Liver (tissue), 3 donors: ENCODE results near the gene PSPN.
"Not testable (repeated sequence)": the region's sequence is repeated elsewhere in the genome, so short reads cannot be mapped to it uniquely, and the experiment has no call there.

Experiments
- EGR1 ChIP-seq, 2 donors: IDR thresholded peaks; 2 replicates each; pipeline ENCODE4 v1.6.1; 2016 to 2018; ENCODE audit warnings: antibody characterized with exemption in 2 of 2, low read depth in 2 of 2
- FOXA1 ChIP-seq: IDR thresholded peaks from 2 replicates; pipeline ENCODE4 v1.6.1; 2016; ENCODE audit warnings: antibody characterized with exemption
- GABPA ChIP-seq, 2 donors: IDR thresholded peaks in 1 of 2; conservative IDR thresholded peaks in 1 of 2; 2 replicates each; pipeline ENCODE4 v1.6.1; 2016; ENCODE audit warnings: antibody characterized with exemption in 2 of 2, mild to moderate bottlenecking in 1 of 2, moderate library complexity in 1 of 2
- RAD21 ChIP-seq, 2 donors: IDR thresholded peaks; 2 replicates each; pipeline ENCODE4 v1.6.1; 2016; ENCODE audit warnings: antibody characterized with exemption in 2 of 2, mild to moderate bottlenecking in 2 of 2
- SP1 ChIP-seq: IDR thresholded peaks from 2 replicates; pipeline ENCODE4 v1.6.1; 2018; ENCODE audit warnings: antibody characterized with exemption, mild to moderate bottlenecking
- TAF1 ChIP-seq: conservative IDR thresholded peaks from 2 replicates; pipeline ENCODE4 v1.6.1; 2016; ENCODE audit warnings: antibody characterized with exemption, mild to moderate bottlenecking
- TF ChIP-seq, protein P1 (sequence below): fragments of 150-350 bp; IDR thresholded peaks from 2 replicates; pipeline ENCODE4 v1.5.1; 2017; ENCODE audit warnings: improper control_type of control experiment, low read depth, low read length; ENCODE audit not compliant: missing input control
- TF ChIP-seq, protein P2 (sequence below): IDR thresholded peaks from 2 replicates; pipeline ENCODE4 v1.6.1; 2016; ENCODE audit warnings: antibody characterized with exemption
- TF ChIP-seq, protein P3 (sequence below): IDR thresholded peaks from 2 replicates; pipeline ENCODE4 v1.6.1; 2016; ENCODE audit warnings: antibody characterized with exemption
- TF ChIP-seq, protein P4 (sequence below): IDR thresholded peaks from 2 replicates; pipeline ENCODE4 v1.6.1; 2016; ENCODE audit warnings: antibody characterized with exemption
- donor health status: healthy.
- donor health status: healthy.

DNA sequence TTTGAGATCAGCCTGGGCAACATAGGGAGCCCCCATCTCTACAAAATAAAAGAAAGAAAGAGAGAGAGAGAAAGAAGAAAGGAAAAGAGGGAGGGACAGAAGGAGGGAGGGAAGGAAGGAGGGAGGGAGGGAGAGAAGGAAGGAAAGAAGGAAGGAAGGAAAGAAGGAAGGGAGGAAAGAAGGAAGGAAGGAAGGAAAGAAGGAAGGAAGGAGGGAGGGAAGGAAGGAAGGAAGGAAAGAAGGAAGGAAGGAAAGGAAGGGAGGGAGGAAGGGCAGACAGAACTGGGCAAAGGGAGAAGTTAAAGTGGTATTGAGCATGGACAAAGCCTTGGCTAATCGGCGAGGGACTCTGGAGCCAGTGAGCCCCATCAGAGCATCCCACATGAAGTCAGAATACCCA, 26.5 kb downstream of the PSPN start:
- TF ChIP-seq, protein P1, sequence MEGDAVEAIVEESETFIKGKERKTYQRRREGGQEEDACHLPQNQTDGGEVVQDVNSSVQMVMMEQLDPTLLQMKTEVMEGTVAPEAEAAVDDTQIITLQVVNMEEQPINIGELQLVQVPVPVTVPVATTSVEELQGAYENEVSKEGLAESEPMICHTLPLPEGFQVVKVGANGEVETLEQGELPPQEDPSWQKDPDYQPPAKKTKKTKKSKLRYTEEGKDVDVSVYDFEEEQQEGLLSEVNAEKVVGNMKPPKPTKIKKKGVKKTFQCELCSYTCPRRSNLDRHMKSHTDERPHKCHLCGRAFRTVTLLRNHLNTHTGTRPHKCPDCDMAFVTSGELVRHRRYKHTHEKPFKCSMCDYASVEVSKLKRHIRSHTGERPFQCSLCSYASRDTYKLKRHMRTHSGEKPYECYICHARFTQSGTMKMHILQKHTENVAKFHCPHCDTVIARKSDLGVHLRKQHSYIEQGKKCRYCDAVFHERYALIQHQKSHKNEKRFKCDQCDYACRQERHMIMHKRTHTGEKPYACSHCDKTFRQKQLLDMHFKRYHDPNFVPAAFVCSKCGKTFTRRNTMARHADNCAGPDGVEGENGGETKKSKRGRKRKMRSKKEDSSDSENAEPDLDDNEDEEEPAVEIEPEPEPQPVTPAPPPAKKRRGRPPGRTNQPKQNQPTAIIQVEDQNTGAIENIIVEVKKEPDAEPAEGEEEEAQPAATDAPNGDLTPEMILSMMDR, result not testable (repeated sequence)
- not testable (repeated sequence) for TF ChIP-seq RAD21 (IDR thresholded peaks at IDR 0.05); GABPA (IDR thresholded peaks at IDR 0.05 in 1 of 2, conservative IDR thresholded peaks at IDR 0.05 in 1 of 2); FOXA1; EGR1 (IDR thresholded peaks at IDR 0.05; ENCODE audit: low read depth in 2 of 2); SP1; TAF1
- TF ChIP-seq, protein P2, sequence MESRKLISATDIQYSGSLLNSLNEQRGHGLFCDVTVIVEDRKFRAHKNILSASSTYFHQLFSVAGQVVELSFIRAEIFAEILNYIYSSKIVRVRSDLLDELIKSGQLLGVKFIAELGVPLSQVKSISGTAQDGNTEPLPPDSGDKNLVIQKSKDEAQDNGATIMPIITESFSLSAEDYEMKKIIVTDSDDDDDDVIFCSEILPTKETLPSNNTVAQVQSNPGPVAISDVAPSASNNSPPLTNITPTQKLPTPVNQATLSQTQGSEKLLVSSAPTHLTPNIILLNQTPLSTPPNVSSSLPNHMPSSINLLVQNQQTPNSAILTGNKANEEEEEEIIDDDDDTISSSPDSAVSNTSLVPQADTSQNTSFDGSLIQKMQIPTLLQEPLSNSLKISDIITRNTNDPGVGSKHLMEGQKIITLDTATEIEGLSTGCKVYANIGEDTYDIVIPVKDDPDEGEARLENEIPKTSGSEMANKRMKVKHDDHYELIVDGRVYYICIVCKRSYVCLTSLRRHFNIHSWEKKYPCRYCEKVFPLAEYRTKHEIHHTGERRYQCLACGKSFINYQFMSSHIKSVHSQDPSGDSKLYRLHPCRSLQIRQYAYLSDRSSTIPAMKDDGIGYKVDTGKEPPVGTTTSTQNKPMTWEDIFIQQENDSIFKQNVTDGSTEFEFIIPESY, result not testable (repeated sequence)
- TF ChIP-seq, protein P3, sequence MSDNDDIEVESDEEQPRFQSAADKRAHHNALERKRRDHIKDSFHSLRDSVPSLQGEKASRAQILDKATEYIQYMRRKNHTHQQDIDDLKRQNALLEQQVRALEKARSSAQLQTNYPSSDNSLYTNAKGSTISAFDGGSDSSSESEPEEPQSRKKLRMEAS, result not testable (repeated sequence)
- TF ChIP-seq, protein P4, sequence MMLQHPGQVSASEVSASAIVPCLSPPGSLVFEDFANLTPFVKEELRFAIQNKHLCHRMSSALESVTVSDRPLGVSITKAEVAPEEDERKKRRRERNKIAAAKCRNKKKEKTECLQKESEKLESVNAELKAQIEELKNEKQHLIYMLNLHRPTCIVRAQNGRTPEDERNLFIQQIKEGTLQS, result not testable (repeated sequence)
